Liver (tissue), 9 donors: ENCODE measurements around the gene PLD4. TPM values are rescaled to one million over a fixed set of nuclear protein-coding genes. Genes with fewer than 3 reads are reported as not detected.

Experiments used
- DNase-seq: peaks from one replicate; pipeline ENCODE4 v3.0.0-alpha.2; 2017; ENCODE audit warnings: low spot score
- H3K27ac ChIP-seq, 2 donors: one replicate each; pipeline ENCODE4 v1.7.0; 2013; ENCODE audit warnings: inconsistent platforms in 2 of 2, low read length in 2 of 2, control low read depth in 1 of 2, low read depth in 1 of 2, mild to moderate bottlenecking in 1 of 2
- H3K27me3 ChIP-seq, 4 donors: one replicate each; pipeline versions ENCODE4 v1.6.1 to v1.7.0; 2013; ENCODE audit warnings: low read length in 3 of 4, inconsistent platforms in 1 of 4, mild to moderate bottlenecking in 1 of 4, moderate library complexity in 1 of 4; ENCODE audit not compliant: control insufficient read depth in 4 of 4, insufficient read depth in 4 of 4
- H3K36me3 ChIP-seq, 4 donors: one replicate each; pipeline versions ENCODE4 v1.6.1 to v1.7.0; 2013; ENCODE audit warnings: low read length in 3 of 4, mild to moderate bottlenecking in 3 of 4, low read depth in 1 of 4, moderate library complexity in 1 of 4; ENCODE audit not compliant: control insufficient read depth in 4 of 4, insufficient read depth in 3 of 4
- H3K4me1 ChIP-seq, 4 donors: one replicate each; pipeline versions ENCODE4 v1.6.1 to v1.7.0; 2013; ENCODE audit warnings: low read length in 3 of 4, mild to moderate bottlenecking in 3 of 4, moderate library complexity in 1 of 4; ENCODE audit not compliant: control insufficient read depth in 4 of 4, insufficient read depth in 4 of 4
- H3K4me3 ChIP-seq, 3 donors: one replicate each; pipeline versions ENCODE4 v1.6.1 to v1.7.0; 2013; ENCODE audit warnings: low read length in 3 of 3, control low read depth in 1 of 3, low read depth in 1 of 3, mild to moderate bottlenecking in 1 of 3
- H3K9ac ChIP-seq, 2 donors: one replicate each; pipeline ENCODE4 v1.7.0; 2013; ENCODE audit warnings: low read length in 2 of 2, mild to moderate bottlenecking in 2 of 2, moderate library complexity in 2 of 2, control low read depth in 1 of 2, low read depth in 1 of 2
- H3K9me3 ChIP-seq, 4 donors: one replicate each; pipeline versions ENCODE4 v1.6.1 to v1.7.0; 2013; ENCODE audit warnings: low read length in 3 of 4; ENCODE audit not compliant: control insufficient read depth in 4 of 4
- ATF3 ChIP-seq: IDR thresholded peaks from 2 replicates; pipeline ENCODE4 v1.6.1; 2016; ENCODE audit warnings: antibody characterized with exemption
- CTCF ChIP-seq: fragments of 150-350 bp; IDR thresholded peaks from 2 replicates; pipeline ENCODE4 v1.5.1; 2017; ENCODE audit warnings: improper control_type of control experiment, low read depth, low read length; ENCODE audit not compliant: missing input control
- EGR1 ChIP-seq, 2 donors: IDR thresholded peaks; 2 replicates each; pipeline ENCODE4 v1.6.1; 2016 to 2018; ENCODE audit warnings: antibody characterized with exemption in 2 of 2, low read depth in 2 of 2
- FOXA1 ChIP-seq: IDR thresholded peaks from 2 replicates; pipeline ENCODE4 v1.6.1; 2016; ENCODE audit warnings: antibody characterized with exemption
- FOXA2 ChIP-seq: IDR thresholded peaks from 2 replicates; pipeline ENCODE4 v1.6.1; 2016; ENCODE audit warnings: antibody characterized with exemption
- GABPA ChIP-seq, 2 donors: IDR thresholded peaks in 1 of 2; conservative IDR thresholded peaks in 1 of 2; 2 replicates each; pipeline ENCODE4 v1.6.1; 2016; ENCODE audit warnings: antibody characterized with exemption in 2 of 2, mild to moderate bottlenecking in 1 of 2, moderate library complexity in 1 of 2
- HNF4A ChIP-seq, 2 donors: conservative IDR thresholded peaks; 2 replicates each; pipeline ENCODE4 v1.6.1; 2016; ENCODE audit warnings: antibody characterized with exemption in 2 of 2, mild to moderate bottlenecking in 2 of 2
- HNF4G ChIP-seq: IDR thresholded peaks from 2 replicates; pipeline ENCODE4 v1.6.1; 2016; ENCODE audit warnings: antibody characterized with exemption
- JUND ChIP-seq, 2 donors: IDR thresholded peaks; 2 replicates each; pipeline ENCODE4 v1.6.1; 2016; ENCODE audit warnings: antibody characterized with exemption in 2 of 2
- MAX ChIP-seq: IDR thresholded peaks from 2 replicates; pipeline ENCODE4 v1.6.1; 2016; ENCODE audit warnings: antibody characterized with exemption
- NR2F2 ChIP-seq: IDR thresholded peaks from 2 replicates; pipeline ENCODE4 v1.6.1; 2016; ENCODE audit warnings: antibody characterized with exemption
- RAD21 ChIP-seq, 2 donors: IDR thresholded peaks; 2 replicates each; pipeline ENCODE4 v1.6.1; 2016; ENCODE audit warnings: antibody characterized with exemption in 2 of 2, mild to moderate bottlenecking in 2 of 2
- REST ChIP-seq: IDR thresholded peaks from 2 replicates; pipeline ENCODE4 v1.6.1; 2016; ENCODE audit warnings: antibody characterized with exemption, mild to moderate bottlenecking
- RXRA ChIP-seq, 2 donors: IDR thresholded peaks; 2 replicates each; pipeline ENCODE4 v1.6.1; 2017 to 2018; ENCODE audit warnings: antibody characterized with exemption in 2 of 2, mild to moderate bottlenecking in 1 of 2
- SP1 ChIP-seq: IDR thresholded peaks from 2 replicates; pipeline ENCODE4 v1.6.1; 2018; ENCODE audit warnings: antibody characterized with exemption, mild to moderate bottlenecking
- TAF1 ChIP-seq: conservative IDR thresholded peaks from 2 replicates; pipeline ENCODE4 v1.6.1; 2016; ENCODE audit warnings: antibody characterized with exemption, mild to moderate bottlenecking
- YY1 ChIP-seq: IDR thresholded peaks from 2 replicates; pipeline ENCODE4 v1.6.1; 2016; ENCODE audit warnings: antibody characterized with exemption, mild to moderate bottlenecking
- ZBTB33 ChIP-seq: IDR thresholded peaks from 2 replicates; pipeline ENCODE4 v1.6.1; 2016; ENCODE audit warnings: antibody characterized with exemption
- WGBS: extraction: QIAGEN DNeasy Blood & Tissue Kit; methylation state at CpG from one replicate; pipeline ENCODE4 v1.1.7; 2013; 5-methylcytosine and 5-hydroxymethylcytosine counted together
- polyA plus RNA-seq, 2 donors: library from polyadenylated mRNA; stranded (reverse) in 1 of 2; unstranded in 1 of 2; fragments of 200-250 nt in 1 of 2; fragments of >200 nt in 1 of 2; fragmentation: Nextera tagmentation in 1 of 2; extraction: Ambion mirVana in 1 of 2; gene quantifications; one replicate each; pipeline versions ENCODE4 v1.2.1 to v1.2.3, GENCODE V29; 2013 to 2015
- total RNA-seq, 2 donors: library from RNA; depleted of rRNA; stranded (reverse); fragments of >200 nt; gene quantifications; one replicate each; pipeline ENCODE4 v1.2.3, GENCODE V29; 2014
- donor health status: healthy.
- donor health status: healthy.
- donor health status: healthy.
- donor health status: healthy.
- donor health status: healthy.

PLD4 gene
- total and polyA plus RNA-seq, 4 donors: under 0.01 to 14.5 (median 0.35) TPM

- peak; percentile 27 for DNase-seq
- no peaks in the 10 kb centered on the region for H3K9me3 ChIP-seq
- H3K27ac ChIP-seq: no peak overlapping the region
- TF ChIP-seq HNF4A (conservative IDR thresholded peaks at IDR 0.05) (no peak), RAD21 (IDR thresholded peaks at IDR 0.05) (no peak), MAX (no peak), FOXA2 (no peak), GABPA (IDR thresholded peaks at IDR 0.05 in 1 of 2, conservative IDR thresholded peaks at IDR 0.05 in 1 of 2) (no peak), TAF1 (no peak), FOXA1 (no peak), ATF3 (no peak), ZBTB33 (no peak), NR2F2 (no peak), JUND (IDR thresholded peaks at IDR 0.05) (no peak), CTCF (no peak), HNF4G (no peak), EGR1 (IDR thresholded peaks at IDR 0.05; ENCODE audit: low read depth in 2 of 2) (no peak), SP1 (no peak), YY1 (no peak), REST (no peak), RXRA (IDR thresholded peaks at IDR 0.05) (no peak)
- H3K27me3 ChIP-seq: no peaks in the 10 kb centered on the region
- H3K9ac ChIP-seq: no peak overlapping the region
- peaks cover 5 to 16% (median 6%) of the 10 kb centered on the region in 4 donors for H3K4me1 ChIP-seq
- H3K36me3 ChIP-seq: peaks cover 0 to 4% (median 0%) of the 10 kb centered on the region in 4 donors
- no peak overlapping the region for H3K4me3 ChIP-seq
- WGBS: 78% methylated on average over 37 of the region's 37 CpGs
Measured at GRCh38 chr14:104897330-104898194, 27.1 kb upstream of the PLD4 start.
